HL-60/S4 treated with phorbol 12-myristate 13-acetate at 8.2 ng/mL for 4 days and 3 days (cell line): ENCODE results near the gene DAZAP1.
"Not testable (repeated sequence)": the region's sequence is repeated elsewhere in the genome, so short reads cannot be mapped to it uniquely, and the experiment has no call there.

Source experiments
- in situ Hi-C: fragments of 300-500 bp; cut with MboI; formaldehyde crosslinking; loops from 2 replicates; pipeline ENCODE4 v1.15.0; 2022; ENCODE audit warnings: low sequenced_read_pairs

The DAZAP1 gene

GRCh38 chr19:1439525-1440417, 32.4 kb downstream of the DAZAP1 start:
- in situ Hi-C loops = not testable (repeated sequence)

GRCh38 chr19:1440418-1440801, 33.0 kb downstream of the DAZAP1 start:
- in situ Hi-C loops = no loop called here

- in situ Hi-C loops = no loop called here
Measured at GRCh38 chr19:1441022-1441426, 33.6 kb downstream of the DAZAP1 start.

- in situ Hi-C loops = no loop called here
Measured at GRCh38 chr19:1441677-1442438, 34.5 kb downstream of the DAZAP1 start.

GRCh38 chr19:1445185-1445931, 38.0 kb downstream of the DAZAP1 start:
- in situ Hi-C loops = no loop called here

- in situ Hi-C loops = no loop called here
Measured at GRCh38 chr19:1445932-1446712, 38.7 kb downstream of the DAZAP1 start.

GRCh38 chr19:1446713-1447481, 39.5 kb downstream of the DAZAP1 start:
- in situ Hi-C loops = no loop called here

GRCh38 chr19:1447504-1447903, 40.1 kb downstream of the DAZAP1 start:
- in situ Hi-C loops = no loop called here

- in situ Hi-C loops = no loop called here
Measured at GRCh38 chr19:1447944-1448343, 40.6 kb downstream of the DAZAP1 start.

GRCh38 chr19:1449467-1450442, 42.4 kb downstream of the DAZAP1 start, which contains the start of gene APC2:
APC2 (plus strand) TSS chr19:1450121; CDS start chr19:1453002, 2,881 bp downstream.
- in situ Hi-C loops = no loop called here

GRCh38 chr19:1450735-1451731, 43.6 kb downstream of the DAZAP1 start:
- in situ Hi-C loops = no loop called here

GRCh38 chr19:1451916-1452801, 44.8 kb downstream of the DAZAP1 start:
- in situ Hi-C loops = no loop called here

- in situ Hi-C loops = no loop called here
Measured at GRCh38 chr19:1452802-1453524, 45.6 kb downstream of the DAZAP1 start.

GRCh38 chr19:1453525-1454364, 46.4 kb downstream of the DAZAP1 start:
- in situ Hi-C loops = no loop called here

- in situ Hi-C loops = no loop called here
Measured at GRCh38 chr19:1455002-1455335, 47.6 kb downstream of the DAZAP1 start.
